SK-N-SH (cell line): ENCODE results near the gene TIMP2. TPM values are rescaled to one million over a fixed set of nuclear protein-coding genes. Genes with fewer than 3 reads are reported as not detected.

Experiments used
- CTCF ChIA-PET: fragments of 300-600, 350-600 bp; formaldehyde crosslinking; extraction: SDS; loops from one replicate; lab custom pipeline; 2021; lab: Yijun Ruan, JAX
- POLR2A ChIA-PET: fragments of 350-600 bp; sonication (Branson Sonifier 250); formaldehyde crosslinking; extraction: SDS; loops from one replicate; lab custom pipeline; 2020; ENCODE audit warnings: antibody characterized with exemption, inconsistent platforms; lab: Yijun Ruan, JAX
- DNase-seq: peaks from one replicate; pipeline ENCODE4 v3.0.0; 2012
- H2AFZ ChIP-seq: fragments of 200-600 bp; sonication (generic); 2 replicates; pipeline ENCODE4 v1.8.1; 2016; ENCODE audit warnings: antibody characterized with exemption, mild to moderate bottlenecking, low read depth
- H3F3A ChIP-seq: fragments of 200-600 bp; sonication (generic); replicated peaks from 2 replicates; pipeline ENCODE3; 2016; ENCODE audit warnings: antibody characterized with exemption, mild to moderate bottlenecking; ENCODE audit not compliant: insufficient read depth
- H3K27ac ChIP-seq, 2 experiments: fragments of 200-500 bp in 1 of 2; fragments of 200-600 bp in 1 of 2; sonication (Bioruptor generic) in 1 of 2; sonication (generic), shearing (Covaris generic) in 1 of 2; 2 replicates each; pipeline versions ENCODE4 v1.5.1 to v1.6.1; 2014 to 2016; ENCODE audit warnings: low read depth in 2 of 2, inconsistent platforms in 1 of 2, low read length in 1 of 2, mild to moderate bottlenecking in 1 of 2, mixed read lengths in 1 of 2
- H3K27me3 ChIP-seq: fragments of 200-600 bp; sonication (generic), shearing (Covaris generic); 2 replicates; pipeline ENCODE4 v1.6.1; 2016; ENCODE audit warnings: mixed run types; ENCODE audit not compliant: insufficient read depth
- H3K36me3 ChIP-seq, 2 experiments: fragments of 200-500 bp in 1 of 2; fragments of 200-600 bp in 1 of 2; sonication (Bioruptor generic) in 1 of 2; sonication (generic) in 1 of 2; replicated peaks in 1 of 2; 2 replicates each; pipeline versions ENCODE3 to v1.5.1; 2014 to 2016; ENCODE audit warnings: low read length in 1 of 2, mild to moderate bottlenecking in 1 of 2; ENCODE audit not compliant: insufficient read depth in 2 of 2, control insufficient read depth in 1 of 2
- H3K4me1 ChIP-seq, 2 experiments: fragments of 200-500 bp in 1 of 2; fragments of 200-600 bp in 1 of 2; sonication (Bioruptor generic) in 1 of 2; sonication (generic), shearing (Covaris generic) in 1 of 2; 2 replicates each; pipeline versions ENCODE4 v1.5.1 to v1.6.1; 2014 to 2016; ENCODE audit warnings: low read depth in 1 of 2, low read length in 1 of 2, mixed run types in 1 of 2; ENCODE audit not compliant: insufficient read depth in 2 of 2, control insufficient read depth in 1 of 2
- H3K4me2 ChIP-seq: fragments of 200-600 bp; sonication (generic), shearing (Covaris generic); 2 replicates; pipeline ENCODE4 v1.6.1; 2017; ENCODE audit warnings: mixed run types
- H3K4me3 ChIP-seq, 2 experiments: fragments of 200-500 bp in 1 of 2; fragments of 200-600 bp in 1 of 2; sonication (Bioruptor generic) in 1 of 2; sonication (generic), shearing (Covaris generic) in 1 of 2; 2 replicates each; pipeline versions ENCODE4 v1.5.1 to v1.8.1; 2014 to 2016; ENCODE audit warnings: low read depth in 2 of 2, inconsistent platforms in 1 of 2, low read length in 1 of 2, mild to moderate bottlenecking in 1 of 2, mixed read lengths in 1 of 2, moderate library complexity in 1 of 2
- H3K79me2 ChIP-seq: fragments of 200-600 bp; sonication (generic); 2 replicates; pipeline ENCODE4 v1.8.1; 2017; ENCODE audit warnings: mild to moderate bottlenecking; ENCODE audit not compliant: insufficient read depth
- H3K9ac ChIP-seq: fragments of 200-600 bp; sonication (generic); 2 replicates; pipeline ENCODE4 v1.6.1; 2017; ENCODE audit warnings: mixed run types
- H3K9me2 ChIP-seq: fragments of 200-600 bp; sonication (generic); 2 replicates; pipeline ENCODE4 v1.6.1; 2017; ENCODE audit warnings: mixed run types
- H3K9me3 ChIP-seq: fragments of 200-600 bp; sonication (generic); 2 replicates; pipeline ENCODE4 v1.6.1; 2017; ENCODE audit warnings: mixed run types, mild to moderate bottlenecking, moderate library complexity
- H4K20me1 ChIP-seq: fragments of 200-600 bp; sonication (generic); 2 replicates; pipeline ENCODE4 v1.6.1; 2017; ENCODE audit warnings: mild to moderate bottlenecking, mixed run types; ENCODE audit not compliant: insufficient read depth
- CHD2 ChIP-seq: fragments of 150-350 bp; IDR thresholded peaks from 2 replicates; pipeline ENCODE4 v1.6.1; 2018; ENCODE audit warnings: low read length; ENCODE audit not compliant: partially characterized antibody
- EZH2phosphoT487 ChIP-seq: fragments of 200-600 bp; sonication (generic); IDR thresholded peaks from 2 replicates; pipeline ENCODE4 v1.6.1; 2017; ENCODE audit warnings: low read depth, mixed run types, mild to moderate bottlenecking, antibody characterized with exemption, moderate library complexity, borderline replicate concordance
- FOSL2 ChIP-seq: IDR thresholded peaks from 2 replicates; pipeline ENCODE4 v1.4.0; 2012; ENCODE audit warnings: low read depth, mild to moderate bottlenecking, moderate library complexity, borderline replicate concordance
- FOXJ3 ChIP-seq: sonication (generic); formaldehyde crosslinking; IDR thresholded peaks from 2 replicates; pipeline ENCODE4 v1.5.1; 2020; ENCODE audit warnings: mild to moderate bottlenecking, missing genetic modification reagents
- GATA2 ChIP-seq: sonication (generic); formaldehyde crosslinking; IDR thresholded peaks from 2 replicates; pipeline ENCODE4 v1.5.0; 2020; ENCODE audit warnings: mild to moderate bottlenecking, missing genetic modification reagents
- MEF2A ChIP-seq: IDR thresholded peaks from 2 replicates; pipeline ENCODE4 v1.4.0; 2012; ENCODE audit warnings: low read depth, borderline replicate concordance
- MXI1 ChIP-seq: IDR thresholded peaks from 2 replicates; pipeline ENCODE4 v1.6.1; 2012; ENCODE audit warnings: mild to moderate bottlenecking, low read depth, low read length, improper control_type of control experiment
- NFIC ChIP-seq: IDR thresholded peaks from 2 replicates; pipeline ENCODE4 v1.4.0; 2012; ENCODE audit warnings: borderline replicate concordance
- NRF1 ChIP-seq: IDR thresholded peaks from 2 replicates; pipeline ENCODE4 v1.6.1; 2012; ENCODE audit warnings: low read depth, mild to moderate bottlenecking, low read length
- PBX3 ChIP-seq: IDR thresholded peaks from 2 replicates; pipeline ENCODE4; 2012
- RAD21 ChIP-seq: IDR thresholded peaks from 2 replicates; pipeline ENCODE4 v1.6.1; 2012; ENCODE audit warnings: mild to moderate bottlenecking, low read length
- REST ChIP-seq: IDR thresholded peaks from 2 replicates; pipeline ENCODE4 v1.6.1; 2012; ENCODE audit warnings: mild to moderate bottlenecking, low read depth, low read length, moderate library complexity
- RFX5 ChIP-seq: IDR thresholded peaks from 2 replicates; pipeline ENCODE4 v1.6.1; 2012; ENCODE audit warnings: mild to moderate bottlenecking, improper control_type of control experiment, low read length
- RXRA ChIP-seq: IDR thresholded peaks from 2 replicates; pipeline ENCODE4 v1.4.0; 2012; ENCODE audit warnings: low read depth, mild to moderate bottlenecking, borderline replicate concordance
- SIN3A ChIP-seq: IDR thresholded peaks from 2 replicates; pipeline ENCODE4 v1.6.1; 2012; ENCODE audit warnings: low read depth, mild to moderate bottlenecking, low read length, moderate library complexity, borderline replicate concordance
- TAF1 ChIP-seq: IDR thresholded peaks from 2 replicates; pipeline ENCODE4 v1.6.1; 2012; ENCODE audit warnings: low read depth, mild to moderate bottlenecking, low read length, moderate library complexity, borderline replicate concordance
- TCF12 ChIP-seq: IDR thresholded peaks from 2 replicates; pipeline ENCODE4 v1.4.0; 2012
- TEAD4 ChIP-seq: IDR thresholded peaks from 2 replicates; pipeline ENCODE4 v1.4.0; 2012; ENCODE audit warnings: mild to moderate bottlenecking, borderline replicate concordance; ENCODE audit not compliant: insufficient read depth
- WGBS: methylation state at CpG from one replicate; pipeline ENCODE4 v1.1.6; 2017; ENCODE audit warnings: low lambda C conversion rate; 5-methylcytosine and 5-hydroxymethylcytosine counted together
- polyA plus RNA-seq, 3 experiments: library from polyadenylated mRNA; depleted of rRNA; stranded (reverse); fragments of >200 nt; gene quantifications; 2 replicates each; pipeline ENCODE4 v1.2.3, GENCODE V29; 2012
- TF ChIP-seq, protein P1 (sequence below): IDR thresholded peaks from 2 replicates; pipeline ENCODE4 v1.4.0; 2012; ENCODE audit warnings: low read depth, borderline replicate concordance

The TIMP2 gene
- polyA plus RNA-seq, 1 of the 3 experiments (the other 2 are of a cell fraction): 441 TPM

DNA sequence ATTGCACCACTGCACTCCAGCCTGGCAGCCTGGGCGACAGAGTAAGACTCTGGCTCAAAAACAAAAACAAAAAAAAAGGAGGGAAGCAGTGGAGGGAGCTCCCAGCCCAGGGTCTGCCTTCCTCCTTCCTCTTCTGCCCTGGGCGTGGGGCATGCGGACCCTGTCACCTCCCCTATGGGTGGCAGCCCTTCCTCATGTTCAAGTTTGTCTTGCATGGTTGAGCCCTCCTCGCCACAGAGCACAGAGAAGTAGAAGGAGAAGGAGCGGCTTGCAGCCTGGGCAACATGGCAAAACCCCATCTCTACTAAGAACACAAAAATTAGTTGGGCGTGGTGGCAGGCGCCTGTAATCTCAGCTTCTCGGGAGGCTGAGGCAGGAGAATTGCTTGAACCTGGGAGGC is 21.4 kb upstream of the TIMP2 start:
- Histone ChIP-seq H4K20me1 (no peaks in the 10 kb centered on the region), H3K79me2 (no peaks in the 10 kb centered on the region), H3K27ac (no peak overlapping the region), H3K9me2 (no peaks in the 10 kb centered on the region), H3F3A (peaks cover 4% of the 10 kb centered on the region), H3K9ac (no peak overlapping the region), H2AFZ (no peak overlapping the region), H3K4me3 (no peak overlapping the region), H3K9me3 (no peaks in the 10 kb centered on the region), H3K36me3 (no peaks in the 10 kb centered on the region), H3K27me3 (no peaks in the 10 kb centered on the region), H3K4me1 (no peaks in the 10 kb centered on the region), H3K4me2 (no peak overlapping the region)
- DNase-seq: no peak
- WGBS: 87% methylated on average over 8 of the region's 8 CpGs
- ChIA-PET CTCF (interaction anchor here (1.0 to 2.8 kb wide), 4 partner anchors 14 to 236 kb away, joined by 3 to 12 read pairs (median 4); no protein-coding TSS in a partner anchor), POLR2A (no interaction called here)
- TF ChIP-seq NRF1: no peak
- no peak for TF ChIP-seq RAD21
- TF ChIP-seq REST: no peak
- TF ChIP-seq NFIC: no peak
- TF ChIP-seq FOSL2: no peak
- no peak for TF ChIP-seq EZH2phosphoT487
- no peak for TF ChIP-seq FOXJ3 (CRISPR knock-in tag)
- no peak for TF ChIP-seq TAF1
- TF ChIP-seq CHD2: no peak
- no peak for TF ChIP-seq MEF2A
- TF ChIP-seq PBX3: no peak

DNA sequence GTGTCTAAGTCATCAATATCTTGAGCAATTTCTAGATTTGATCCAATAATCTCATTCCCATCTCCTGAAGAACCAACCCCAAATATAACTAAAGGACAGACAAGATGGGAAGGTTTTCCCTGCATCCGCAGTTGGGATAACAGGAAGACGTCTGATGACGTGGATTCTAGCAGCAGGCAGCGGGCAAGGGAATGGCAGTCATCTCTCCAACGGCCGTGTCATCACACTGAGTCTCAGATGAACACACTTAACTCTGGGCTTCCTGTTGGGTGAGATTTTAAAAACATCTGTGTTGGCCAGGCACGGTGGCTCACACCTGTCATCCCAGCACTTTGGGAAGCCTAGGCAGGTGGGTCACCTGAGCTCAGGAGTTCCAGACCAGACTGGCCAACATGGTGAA is 20.9 kb upstream of the TIMP2 start:
- H3K4me1 ChIP-seq: no peaks in the 10 kb centered on the region
- H3K27me3 ChIP-seq: no peaks in the 10 kb centered on the region
- no peaks in the 10 kb centered on the region for H3K79me2 ChIP-seq
- POLR2A ChIA-PET: no interaction called here
- H2AFZ ChIP-seq: no peak overlapping the region
- H3K36me3 ChIP-seq: no peaks in the 10 kb centered on the region
- no peak for DNase-seq
- no peak overlapping the region for H3K9ac ChIP-seq
- no peaks in the 10 kb centered on the region for H3K9me3 ChIP-seq
- H3K27ac ChIP-seq: no peak overlapping the region
- H3F3A ChIP-seq: peaks cover 4% of the 10 kb centered on the region
- H4K20me1 ChIP-seq: no peaks in the 10 kb centered on the region
- no peaks in the 10 kb centered on the region for H3K9me2 ChIP-seq
- H3K4me2 ChIP-seq: no peak overlapping the region
- TF ChIP-seq, protein P1, sequence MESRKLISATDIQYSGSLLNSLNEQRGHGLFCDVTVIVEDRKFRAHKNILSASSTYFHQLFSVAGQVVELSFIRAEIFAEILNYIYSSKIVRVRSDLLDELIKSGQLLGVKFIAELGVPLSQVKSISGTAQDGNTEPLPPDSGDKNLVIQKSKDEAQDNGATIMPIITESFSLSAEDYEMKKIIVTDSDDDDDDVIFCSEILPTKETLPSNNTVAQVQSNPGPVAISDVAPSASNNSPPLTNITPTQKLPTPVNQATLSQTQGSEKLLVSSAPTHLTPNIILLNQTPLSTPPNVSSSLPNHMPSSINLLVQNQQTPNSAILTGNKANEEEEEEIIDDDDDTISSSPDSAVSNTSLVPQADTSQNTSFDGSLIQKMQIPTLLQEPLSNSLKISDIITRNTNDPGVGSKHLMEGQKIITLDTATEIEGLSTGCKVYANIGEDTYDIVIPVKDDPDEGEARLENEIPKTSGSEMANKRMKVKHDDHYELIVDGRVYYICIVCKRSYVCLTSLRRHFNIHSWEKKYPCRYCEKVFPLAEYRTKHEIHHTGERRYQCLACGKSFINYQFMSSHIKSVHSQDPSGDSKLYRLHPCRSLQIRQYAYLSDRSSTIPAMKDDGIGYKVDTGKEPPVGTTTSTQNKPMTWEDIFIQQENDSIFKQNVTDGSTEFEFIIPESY: no peak
- TF ChIP-seq NRF1 (no peak), FOXJ3 (CRISPR knock-in tag) (no peak), MXI1 (no peak), EZH2phosphoT487 (no peak), TCF12 (no peak), PBX3 (no peak), RFX5 (no peak), SIN3A (no peak), GATA2 (no peak), RAD21 (no peak), TEAD4 (no peak), RXRA (no peak), FOSL2 (no peak), CHD2 (no peak)
- TF ChIP-seq, all 33 proteins: peak for 0
- H3K4me3 ChIP-seq: no peak overlapping the region
- 90% methylated on average over 7 of the region's 7 CpGs for WGBS
- CTCF ChIA-PET: interaction anchor here (1.6 to 2.8 kb wide), 2 partner anchors 15 to 25 kb away, joined by 4 to 12 read pairs; no protein-coding TSS in a partner anchor
